Measurements from ENCODE around the gene ZNF75A.
A peak's percentile ranks its signal among the peaks of the same experiment; 100 is the strongest.

ZNF75A gene

GRCh38 chr16:3358871-3359270 lies 53.6 kb downstream of the ZNF75A start:
- Histone ChIP-seq H3K4me3 (ENCODE audit: low read depth in 1 of 5, low read length in 5 of 5) (no peak overlapping the region), H3K27ac (ENCODE audit: low read depth, low read length) (no peak overlapping the region), H3K9me3 (ENCODE audit: control insufficient read depth in 5 of 5, low read length in 5 of 5) (peaks cover 0 to 19% (median 3%) of the 10 kb centered on the region in 5 donors), H3K27me3 (ENCODE audit: control insufficient read depth in 5 of 5, insufficient read depth in 4 of 5, low read length in 5 of 5) (no peaks in the 10 kb centered on the region), H3K9ac (ENCODE audit: low read length in 5 of 5) (no peak overlapping the region), H3K36me3 (ENCODE audit: control insufficient read depth in 5 of 5, insufficient read depth in 5 of 5, low read length in 5 of 5) (no peaks in the 10 kb centered on the region), H3K4me1 (ENCODE audit: control insufficient read depth in 5 of 5, insufficient read depth in 5 of 5, low read length in 5 of 5) (no peaks in the 10 kb centered on the region)

DNA sequence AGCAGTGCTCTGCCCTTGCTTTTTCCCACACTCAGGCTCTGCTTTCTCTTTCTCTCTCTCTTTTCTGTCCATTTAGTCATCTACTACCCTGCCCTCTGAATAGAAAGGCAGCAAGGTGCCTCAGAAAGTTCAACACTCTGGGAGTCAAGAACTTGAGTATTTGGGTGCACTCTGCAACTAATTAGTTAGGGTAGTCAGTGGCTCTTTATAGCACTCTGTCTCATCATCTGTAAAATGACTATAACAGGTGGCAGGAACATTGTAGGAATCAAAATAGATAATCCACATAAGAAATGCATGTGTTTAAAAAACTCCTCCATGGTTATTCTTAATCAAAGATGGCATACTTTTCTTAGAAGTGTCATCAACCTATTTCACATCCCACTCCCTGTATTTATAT lies 57.6 kb downstream of the ZNF75A start:
- H3K36me3 ChIP-seq (ENCODE audit: control insufficient read depth in 5 of 5, insufficient read depth in 5 of 5, low read length in 5 of 5), result no peaks in the 10 kb centered on the region
- H3K4me1 ChIP-seq (ENCODE audit: control insufficient read depth in 5 of 5, insufficient read depth in 5 of 5, low read length in 5 of 5), result peaks cover 0 to 15% (median 14%) of the 10 kb centered on the region in 5 donors
- peaks cover 0 to 31% (median 14%) of the 10 kb centered on the region in 5 donors for H3K9me3 ChIP-seq (ENCODE audit: control insufficient read depth in 5 of 5, low read length in 5 of 5)
- H3K27ac ChIP-seq (ENCODE audit: low read depth, low read length), result no peak overlapping the region
- no peak overlapping the region for H3K4me3 ChIP-seq (ENCODE audit: low read depth in 1 of 5, low read length in 5 of 5)
- H3K9ac ChIP-seq (ENCODE audit: low read length in 5 of 5), result no peak overlapping the region
- H3K27me3 ChIP-seq (ENCODE audit: control insufficient read depth in 5 of 5, insufficient read depth in 4 of 5, low read length in 5 of 5), result no peaks in the 10 kb centered on the region

DNA sequence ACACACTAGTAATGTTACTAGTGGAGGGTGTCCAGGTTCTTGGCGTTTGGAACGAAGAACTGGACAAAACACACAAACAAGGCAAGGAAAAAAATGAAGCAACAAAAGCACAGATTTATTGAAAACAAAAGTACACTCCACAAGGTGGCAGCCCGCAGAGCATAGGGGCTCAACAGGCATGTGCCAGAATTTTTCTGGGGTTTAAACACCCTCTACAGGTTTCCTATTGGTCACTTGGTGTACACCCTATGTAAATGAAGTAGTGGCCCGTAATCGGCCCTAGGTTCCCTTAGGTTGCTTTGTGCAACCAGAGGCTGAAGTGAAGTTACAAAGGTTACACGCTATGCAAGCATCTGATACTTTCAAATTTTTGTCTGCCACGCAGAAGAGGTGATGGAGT lies 58.5 kb downstream of the ZNF75A start:
- no peak overlapping the region for H3K9ac ChIP-seq (ENCODE audit: low read length in 5 of 5)
- H3K27ac ChIP-seq (ENCODE audit: low read depth, low read length), result no peak overlapping the region
- peak overlapping the region in 1 of 5 donors; percentile 79 for H3K4me3 ChIP-seq (ENCODE audit: low read depth in 1 of 5, low read length in 5 of 5)
- peaks cover 0 to 15% (median 14%) of the 10 kb centered on the region in 5 donors for H3K4me1 ChIP-seq (ENCODE audit: control insufficient read depth in 5 of 5, insufficient read depth in 5 of 5, low read length in 5 of 5)
- H3K9me3 ChIP-seq (ENCODE audit: control insufficient read depth in 5 of 5, low read length in 5 of 5), result peaks cover 0 to 31% (median 15%) of the 10 kb centered on the region in 5 donors
- H3K36me3 ChIP-seq (ENCODE audit: control insufficient read depth in 5 of 5, insufficient read depth in 5 of 5, low read length in 5 of 5), result no peaks in the 10 kb centered on the region
- no peaks in the 10 kb centered on the region for H3K27me3 ChIP-seq (ENCODE audit: control insufficient read depth in 5 of 5, insufficient read depth in 4 of 5, low read length in 5 of 5)

DNA sequence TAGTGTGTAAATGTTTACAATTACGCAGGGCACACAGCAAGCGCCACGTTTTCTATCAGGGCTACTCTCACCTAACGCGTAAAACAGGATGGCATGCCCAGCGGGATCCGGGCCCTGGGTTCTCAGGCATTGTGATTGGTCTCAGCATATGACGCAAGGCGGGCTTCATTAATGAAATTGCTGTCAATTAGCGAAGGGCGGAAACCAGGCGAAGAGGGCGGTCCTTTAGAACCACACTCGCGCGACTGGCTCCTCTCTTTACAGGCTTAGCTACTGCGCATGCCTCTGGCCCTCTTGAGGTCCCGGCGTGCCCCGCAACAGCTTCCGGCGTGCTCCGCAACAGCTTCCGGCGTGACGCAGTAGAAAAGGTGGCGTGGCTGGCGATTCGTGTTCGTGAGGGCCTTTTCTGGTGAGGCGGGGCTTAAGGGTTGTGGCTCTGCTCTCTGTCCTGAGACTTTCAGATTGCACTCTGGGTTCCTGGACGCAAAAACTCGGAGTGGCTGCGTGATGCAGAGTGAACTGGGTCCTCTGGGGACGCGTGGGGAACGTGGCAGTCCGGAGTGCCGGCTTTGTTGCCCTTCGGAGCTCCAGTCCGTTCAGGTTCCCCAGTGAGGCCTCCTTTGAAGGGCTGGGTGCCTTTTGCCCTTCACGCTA lies 59.6 kb downstream of the ZNF75A start:
- H3K4me3 ChIP-seq (ENCODE audit: low read depth in 1 of 5, low read length in 5 of 5), result peak overlapping the region; percentile 73 to 81 (median 75)

More for the DNA sequence above, 59.6 kb downstream of the ZNF75A start:
- H3K9me3 ChIP-seq (ENCODE audit: control insufficient read depth in 5 of 5, low read length in 5 of 5), result peaks cover 0 to 29% (median 18%) of the 10 kb centered on the region in 5 donors
- peaks cover 0 to 15% (median 14%) of the 10 kb centered on the region in 5 donors for H3K4me1 ChIP-seq (ENCODE audit: control insufficient read depth in 5 of 5, insufficient read depth in 5 of 5, low read length in 5 of 5)
- H3K9ac ChIP-seq (ENCODE audit: low read length in 5 of 5), result peak overlapping the region in 4 of 5 donors; percentile 40 to 73 (median 64)
- no peak overlapping the region for H3K27ac ChIP-seq (ENCODE audit: low read depth, low read length)
- H3K27me3 ChIP-seq (ENCODE audit: control insufficient read depth in 5 of 5, insufficient read depth in 4 of 5, low read length in 5 of 5), result no peaks in the 10 kb centered on the region
- no peaks in the 10 kb centered on the region for H3K36me3 ChIP-seq (ENCODE audit: control insufficient read depth in 5 of 5, insufficient read depth in 5 of 5, low read length in 5 of 5)
